Choroid plexus epithelial cell (primary cell): ENCODE data around the gene ZNF33A.

Source experiments
- DNase-seq: peaks from one replicate; pipeline ENCODE4 v3.0.0-alpha.2; 2010; ENCODE audit warnings: low read depth
- H3K4me3 ChIP-seq: 2 replicates; pipeline ENCODE4 v1.5.1; 2011; ENCODE audit warnings: low read depth, mild to moderate bottlenecking, control low read depth, low read length, moderate library complexity
- TF ChIP-seq, protein P1 (sequence below): conservative IDR thresholded peaks from 2 replicates; pipeline ENCODE4 v1.5.1; 2011; ENCODE audit warnings: low read depth, mild to moderate bottlenecking, control low read depth, inconsistent platforms, low read length, moderate library complexity

Gene ZNF33A

DNA sequence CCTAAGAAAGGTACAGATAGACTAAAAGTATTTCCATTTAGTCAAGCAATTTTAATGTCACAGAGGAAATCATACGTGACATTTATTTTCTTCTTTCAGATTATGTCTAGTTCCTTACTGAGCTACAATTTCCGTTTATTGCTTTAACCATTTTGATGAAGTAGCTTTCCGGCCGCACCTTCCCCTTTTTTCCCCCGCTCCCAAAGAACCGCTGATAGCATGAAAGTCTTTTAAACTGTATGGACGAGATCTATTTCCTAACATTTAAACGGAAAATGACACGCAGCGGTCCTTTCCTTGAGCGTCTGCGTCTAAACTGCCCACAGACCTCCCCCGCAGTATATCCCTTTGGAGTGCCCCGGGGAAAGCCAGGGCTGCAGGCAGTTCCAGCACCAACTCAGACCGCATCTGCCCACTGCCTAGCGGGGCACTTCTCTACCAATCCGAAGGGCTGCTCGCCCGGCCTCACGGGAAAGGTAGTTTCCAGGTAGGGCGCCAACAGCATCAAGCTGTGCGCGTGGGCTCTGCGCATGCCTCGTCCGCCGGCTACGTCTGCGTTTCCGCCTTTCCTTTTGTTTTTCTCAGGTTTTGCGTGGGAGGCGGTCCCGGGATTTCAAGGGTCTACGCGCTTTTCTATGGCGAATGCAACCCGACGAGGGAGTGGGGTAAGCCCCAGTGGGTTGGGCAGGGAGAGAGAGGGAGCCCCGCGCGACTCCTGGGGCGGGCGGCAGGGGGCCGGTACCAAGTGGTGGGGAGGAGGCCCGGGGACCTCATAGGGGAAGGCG, at the start of gene ZNF33A:
ZNF33A (plus strand) TSS at position 557 of the 785 bp plus-strand sequence. CDS start 1,667 bp downstream, outside the sequence.
- H3K4me3 ChIP-seq = peak within 1 kb of the TSS; percentile 76
- peak; percentile 95 for DNase-seq
- TF ChIP-seq, protein P1, sequence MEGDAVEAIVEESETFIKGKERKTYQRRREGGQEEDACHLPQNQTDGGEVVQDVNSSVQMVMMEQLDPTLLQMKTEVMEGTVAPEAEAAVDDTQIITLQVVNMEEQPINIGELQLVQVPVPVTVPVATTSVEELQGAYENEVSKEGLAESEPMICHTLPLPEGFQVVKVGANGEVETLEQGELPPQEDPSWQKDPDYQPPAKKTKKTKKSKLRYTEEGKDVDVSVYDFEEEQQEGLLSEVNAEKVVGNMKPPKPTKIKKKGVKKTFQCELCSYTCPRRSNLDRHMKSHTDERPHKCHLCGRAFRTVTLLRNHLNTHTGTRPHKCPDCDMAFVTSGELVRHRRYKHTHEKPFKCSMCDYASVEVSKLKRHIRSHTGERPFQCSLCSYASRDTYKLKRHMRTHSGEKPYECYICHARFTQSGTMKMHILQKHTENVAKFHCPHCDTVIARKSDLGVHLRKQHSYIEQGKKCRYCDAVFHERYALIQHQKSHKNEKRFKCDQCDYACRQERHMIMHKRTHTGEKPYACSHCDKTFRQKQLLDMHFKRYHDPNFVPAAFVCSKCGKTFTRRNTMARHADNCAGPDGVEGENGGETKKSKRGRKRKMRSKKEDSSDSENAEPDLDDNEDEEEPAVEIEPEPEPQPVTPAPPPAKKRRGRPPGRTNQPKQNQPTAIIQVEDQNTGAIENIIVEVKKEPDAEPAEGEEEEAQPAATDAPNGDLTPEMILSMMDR = no peak

DNA sequence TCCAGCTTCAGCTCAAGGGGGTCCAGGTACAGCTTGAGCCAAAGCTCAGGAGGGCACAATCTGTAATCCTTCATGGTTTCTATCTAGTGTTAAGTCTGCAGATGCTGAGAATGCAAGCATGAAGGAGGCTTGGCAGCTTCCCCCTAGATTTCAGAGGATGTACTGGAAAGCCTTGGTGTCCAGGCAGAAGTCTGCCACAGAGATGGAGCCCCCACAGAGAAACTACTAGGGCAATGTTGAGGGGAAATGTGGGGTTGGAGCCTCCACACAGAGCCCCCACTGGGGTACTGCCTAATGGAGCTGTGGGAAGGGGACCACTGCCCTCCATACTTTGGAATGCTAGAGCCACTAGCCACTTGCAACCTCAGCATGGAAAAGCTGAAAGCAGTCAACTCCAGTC, 45.5 kb upstream of the ZNF33A start:
- DNase-seq = no peak
- TF ChIP-seq, protein P1 = no peak
- no peak overlapping the region for H3K4me3 ChIP-seq

DNA sequence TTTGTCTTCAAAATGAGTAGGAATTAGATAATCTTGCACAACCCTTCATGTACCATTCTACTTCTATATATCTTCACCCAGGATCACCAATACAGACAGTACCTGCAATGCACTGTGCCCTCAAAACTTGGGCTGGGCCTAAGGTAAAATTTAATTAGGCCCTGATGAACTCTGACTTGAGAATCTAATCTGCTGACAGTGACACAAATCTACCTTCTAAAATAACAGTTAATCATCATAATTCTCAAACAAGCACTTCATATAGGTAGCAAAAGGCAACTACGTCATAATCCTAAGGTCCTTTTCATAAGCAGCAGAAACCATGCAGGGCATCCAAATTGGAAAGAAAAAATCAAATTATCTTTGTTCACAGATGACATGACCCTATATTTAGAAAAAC, 38.1 kb upstream of the ZNF33A start:
- TF ChIP-seq, protein P1 = no peak
- H3K4me3 ChIP-seq = no peak overlapping the region

DNA sequence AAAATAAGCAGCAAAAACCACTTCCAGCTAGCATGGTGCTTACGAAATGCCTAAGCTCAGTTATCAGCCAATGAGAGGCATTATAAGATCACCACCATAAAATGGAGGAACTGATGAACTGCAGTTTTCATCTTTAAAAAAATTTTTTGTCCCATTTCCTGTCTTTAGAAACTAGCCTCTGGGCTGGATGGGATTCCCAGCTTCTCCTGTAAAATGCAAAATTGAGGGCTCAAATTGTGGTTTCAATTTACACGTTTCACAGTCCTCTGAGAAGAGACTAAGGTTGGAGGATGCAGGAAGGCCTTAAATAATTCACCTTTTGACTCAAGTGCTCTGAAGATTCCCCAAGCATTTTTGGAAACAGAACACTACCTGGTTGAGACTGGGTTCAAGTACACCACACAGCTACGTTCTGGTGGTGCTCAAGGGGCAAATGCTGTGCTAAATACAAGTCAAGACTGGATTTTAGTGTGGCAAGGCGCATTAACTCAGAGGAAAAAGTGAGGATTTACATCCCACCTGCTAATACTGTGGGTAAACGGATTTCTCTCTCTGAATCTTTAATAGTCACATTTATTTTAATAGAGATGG, 35.0 kb upstream of the ZNF33A start:
- peak; percentile 52 for DNase-seq
- peak overlapping the region; percentile 94 for H3K4me3 ChIP-seq
- TF ChIP-seq, protein P1 = no peak

More for the DNA sequence above, 38.1 kb upstream of the ZNF33A start:
- no peak for DNase-seq

DNA sequence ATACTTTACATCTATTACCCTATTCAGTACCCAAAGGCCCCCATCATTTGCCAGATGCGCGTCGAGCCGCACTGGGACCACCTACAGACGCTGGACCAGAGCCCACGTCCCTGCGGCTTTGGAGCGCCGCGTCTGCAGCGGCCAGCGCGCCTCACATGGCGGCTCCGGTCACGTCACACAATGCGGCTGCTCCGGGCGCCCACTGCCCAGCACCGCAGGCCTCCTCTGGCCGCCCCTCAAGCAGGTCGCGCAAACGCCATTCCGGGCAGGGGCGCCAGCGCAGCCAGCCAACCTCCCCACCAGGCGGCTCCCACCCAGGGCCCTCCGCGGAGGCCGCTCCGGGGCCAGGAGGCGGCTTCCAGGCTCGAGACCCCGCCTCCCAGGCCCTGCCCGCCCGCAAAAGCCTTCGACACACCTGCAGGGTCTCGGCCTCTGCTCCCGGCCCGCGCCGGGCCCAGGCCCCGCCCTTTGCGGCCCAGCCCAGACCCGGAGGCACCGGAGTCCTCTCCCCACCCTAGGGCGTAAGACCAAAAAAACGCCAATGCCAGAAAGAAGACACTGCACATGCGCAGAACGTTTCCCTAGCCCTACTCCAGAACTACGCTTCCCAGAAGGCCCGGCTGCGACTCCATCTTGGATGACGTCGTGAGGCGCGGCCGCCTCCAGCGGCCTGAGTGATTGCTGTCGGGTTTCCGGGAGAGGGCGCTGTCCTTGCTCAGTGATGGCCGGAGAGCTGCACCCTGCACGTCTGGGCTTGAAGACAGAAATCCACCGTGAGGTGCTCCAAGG, 34.2 kb upstream of the ZNF33A start, which contains the start of gene ZNF25:
ZNF25 (minus strand) TSS at position 557 of the 789 bp plus-strand sequence. CDS start 4,925 bp downstream, outside the sequence.
- peak within 1 kb of the TSS; percentile 94 for H3K4me3 ChIP-seq
- peak; percentile 99 for DNase-seq
- TF ChIP-seq, protein P1 = peak; percentile 94

DNA sequence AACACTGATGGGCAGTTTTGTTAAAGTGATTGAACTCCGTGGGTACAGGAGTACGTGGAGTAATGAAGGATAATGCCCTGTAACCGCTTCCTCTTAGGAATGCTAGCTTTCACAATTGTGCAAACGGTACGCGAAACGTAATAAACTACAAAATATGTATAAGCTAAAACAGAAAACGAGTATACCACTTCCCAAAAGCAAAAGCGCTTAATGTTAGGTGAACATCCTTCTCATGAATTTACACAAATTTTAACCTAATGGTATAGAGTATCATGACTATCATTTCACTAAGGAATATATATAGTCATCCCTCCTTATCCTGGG, 33.6 kb upstream of the ZNF33A start:
- H3K4me3 ChIP-seq = peak overlapping the region; percentile 94
- no peak for DNase-seq
- TF ChIP-seq, protein P1 = no peak
